ENCODE results near the gene PTCSC3.

DNA sequence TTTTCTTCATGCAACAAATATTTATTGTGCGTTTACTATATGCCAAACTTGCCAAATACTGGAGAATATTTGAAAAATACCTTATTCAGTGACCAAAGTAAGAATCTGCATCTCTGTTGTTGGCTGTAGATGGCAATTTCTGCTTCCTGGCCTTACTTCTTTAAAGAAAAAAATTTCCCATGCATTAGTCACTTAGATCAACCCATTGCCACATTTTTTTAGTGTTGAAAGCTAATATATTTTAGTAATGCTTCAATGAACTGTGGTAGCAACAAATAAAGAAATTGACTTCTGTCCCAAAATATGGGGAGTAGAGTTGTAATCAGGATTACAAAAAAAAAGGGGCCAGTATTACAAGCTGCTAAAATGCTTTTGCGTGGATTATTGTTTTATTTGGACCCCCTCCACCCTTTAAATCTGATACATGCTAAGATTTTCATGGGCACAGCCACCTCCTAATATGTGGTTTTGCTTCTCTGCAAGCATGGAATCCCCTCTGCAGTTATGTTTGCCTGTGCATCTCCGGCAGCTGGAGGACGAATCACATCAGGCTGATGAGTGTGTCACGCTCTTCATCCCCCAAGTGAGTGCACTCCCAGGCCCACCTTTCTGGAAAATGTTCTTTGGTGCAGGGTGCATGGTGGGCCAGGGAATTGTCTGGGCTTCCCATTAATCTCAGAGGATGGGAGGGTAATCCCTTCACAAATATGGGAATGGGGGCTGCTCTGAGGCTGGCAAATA, 38.1 kb upstream of the PTCSC3 start:
- TF ChIP-seq EP300 (IDR thresholded peaks at IDR 0.05) = no peak
- TF ChIP-seq POLR2A (IDR thresholded peaks at IDR 0.05) = no peak
- TF ChIP-seq, protein P1, sequence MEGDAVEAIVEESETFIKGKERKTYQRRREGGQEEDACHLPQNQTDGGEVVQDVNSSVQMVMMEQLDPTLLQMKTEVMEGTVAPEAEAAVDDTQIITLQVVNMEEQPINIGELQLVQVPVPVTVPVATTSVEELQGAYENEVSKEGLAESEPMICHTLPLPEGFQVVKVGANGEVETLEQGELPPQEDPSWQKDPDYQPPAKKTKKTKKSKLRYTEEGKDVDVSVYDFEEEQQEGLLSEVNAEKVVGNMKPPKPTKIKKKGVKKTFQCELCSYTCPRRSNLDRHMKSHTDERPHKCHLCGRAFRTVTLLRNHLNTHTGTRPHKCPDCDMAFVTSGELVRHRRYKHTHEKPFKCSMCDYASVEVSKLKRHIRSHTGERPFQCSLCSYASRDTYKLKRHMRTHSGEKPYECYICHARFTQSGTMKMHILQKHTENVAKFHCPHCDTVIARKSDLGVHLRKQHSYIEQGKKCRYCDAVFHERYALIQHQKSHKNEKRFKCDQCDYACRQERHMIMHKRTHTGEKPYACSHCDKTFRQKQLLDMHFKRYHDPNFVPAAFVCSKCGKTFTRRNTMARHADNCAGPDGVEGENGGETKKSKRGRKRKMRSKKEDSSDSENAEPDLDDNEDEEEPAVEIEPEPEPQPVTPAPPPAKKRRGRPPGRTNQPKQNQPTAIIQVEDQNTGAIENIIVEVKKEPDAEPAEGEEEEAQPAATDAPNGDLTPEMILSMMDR (IDR thresholded peaks at IDR 0.05) = no peak
